OCI-LY3 (cell line): ENCODE data around the gene PDE7B.

Source experiments
- EZH2phosphoT487 ChIP-seq: fragments of 200-600 bp; shearing (Covaris generic); IDR thresholded peaks from 2 replicates; pipeline ENCODE4 v1.6.1; 2018; ENCODE audit warnings: antibody characterized with exemption, mixed run types, low read depth
- TF ChIP-seq, protein P1 (sequence below): fragments of 200-600, 300-600 bp; sonication (generic); IDR thresholded peaks from 2 replicates; pipeline ENCODE4 v1.5.1; 2014; ENCODE audit warnings: antibody characterized with exemption, low read length, low read depth

DNA sequence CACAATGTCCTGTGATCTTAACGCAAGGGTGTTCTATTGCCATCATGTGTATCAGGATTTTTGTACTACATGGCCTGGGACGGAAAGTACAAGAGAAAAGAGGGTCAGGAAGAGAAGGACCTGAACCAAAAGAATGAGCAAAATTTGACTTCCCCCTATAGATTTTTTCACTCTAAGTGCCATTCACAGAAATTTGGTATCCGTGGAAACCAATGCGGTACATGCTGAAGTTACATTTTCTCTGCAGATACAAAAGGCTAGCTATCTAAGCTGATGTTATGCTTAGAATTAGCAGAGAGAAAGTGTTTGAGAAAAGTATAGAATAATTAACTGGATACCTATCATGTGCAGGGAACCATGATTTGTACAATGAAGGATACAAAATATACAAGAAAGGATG is 12.4 kb upstream of the PDE7B start:
- TF ChIP-seq, protein P1, sequence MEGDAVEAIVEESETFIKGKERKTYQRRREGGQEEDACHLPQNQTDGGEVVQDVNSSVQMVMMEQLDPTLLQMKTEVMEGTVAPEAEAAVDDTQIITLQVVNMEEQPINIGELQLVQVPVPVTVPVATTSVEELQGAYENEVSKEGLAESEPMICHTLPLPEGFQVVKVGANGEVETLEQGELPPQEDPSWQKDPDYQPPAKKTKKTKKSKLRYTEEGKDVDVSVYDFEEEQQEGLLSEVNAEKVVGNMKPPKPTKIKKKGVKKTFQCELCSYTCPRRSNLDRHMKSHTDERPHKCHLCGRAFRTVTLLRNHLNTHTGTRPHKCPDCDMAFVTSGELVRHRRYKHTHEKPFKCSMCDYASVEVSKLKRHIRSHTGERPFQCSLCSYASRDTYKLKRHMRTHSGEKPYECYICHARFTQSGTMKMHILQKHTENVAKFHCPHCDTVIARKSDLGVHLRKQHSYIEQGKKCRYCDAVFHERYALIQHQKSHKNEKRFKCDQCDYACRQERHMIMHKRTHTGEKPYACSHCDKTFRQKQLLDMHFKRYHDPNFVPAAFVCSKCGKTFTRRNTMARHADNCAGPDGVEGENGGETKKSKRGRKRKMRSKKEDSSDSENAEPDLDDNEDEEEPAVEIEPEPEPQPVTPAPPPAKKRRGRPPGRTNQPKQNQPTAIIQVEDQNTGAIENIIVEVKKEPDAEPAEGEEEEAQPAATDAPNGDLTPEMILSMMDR: no peak
- no peak for TF ChIP-seq EZH2phosphoT487
